H9 (cell line): ENCODE results near the gene CYB5R2. TPM values are rescaled to one million over a fixed set of nuclear protein-coding genes. Genes with fewer than 3 reads are reported as not detected.

Source experiments
- DNase-seq: peaks from one replicate; pipeline ENCODE4 v3.0.0-alpha.2; 2017
- H2AFZ ChIP-seq: one replicate; pipeline ENCODE4 v1.6.1; 2013; ENCODE audit warnings: mild to moderate bottlenecking, low read length, control low read depth, moderate library complexity
- H2AK5ac ChIP-seq: 2 replicates; pipeline ENCODE4 v1.6.1; 2013; ENCODE audit warnings: low read length, control low read depth, mixed read lengths; ENCODE audit not compliant: insufficient read length
- H2BK120ac ChIP-seq: one replicate; pipeline ENCODE4 v1.6.1; 2013; ENCODE audit warnings: low read depth, mild to moderate bottlenecking, low read length, control low read depth, inconsistent platforms; ENCODE audit not compliant: poor library complexity, severe bottlenecking
- H2BK12ac ChIP-seq: 2 replicates; pipeline ENCODE4 v1.6.1; 2013; ENCODE audit warnings: low read length, control low read depth, mixed read lengths, low read depth; ENCODE audit not compliant: insufficient read length
- H2BK15ac ChIP-seq: 2 replicates; pipeline ENCODE4 v1.6.1; 2013; ENCODE audit warnings: low read depth, low read length, control low read depth
- H2BK20ac ChIP-seq: one replicate; pipeline ENCODE4 v1.6.1; 2013; ENCODE audit warnings: low read depth, mild to moderate bottlenecking, low read length, control low read depth, inconsistent platforms; ENCODE audit not compliant: poor library complexity, severe bottlenecking
- H2BK5ac ChIP-seq: 2 replicates; pipeline ENCODE4 v1.6.1; 2013; ENCODE audit warnings: low read length, control low read depth, mixed read lengths; ENCODE audit not compliant: insufficient read length
- H3K14ac ChIP-seq: 2 replicates; pipeline ENCODE4 v1.6.1; 2013; ENCODE audit warnings: low read length, control low read depth; ENCODE audit not compliant: insufficient read depth
- H3K18ac ChIP-seq: 2 replicates; pipeline ENCODE4 v1.6.1; 2013; ENCODE audit warnings: low read depth, mild to moderate bottlenecking, mixed read lengths, low read length, control low read depth; ENCODE audit not compliant: insufficient read length
- H3K23ac ChIP-seq: 2 replicates; pipeline ENCODE4 v1.6.1; 2013; ENCODE audit warnings: low read length, control low read depth, mixed read lengths, low read depth; ENCODE audit not compliant: insufficient read length
- H3K23me2 ChIP-seq: 2 replicates; pipeline ENCODE4 v1.6.1; 2013; ENCODE audit warnings: low read depth, mild to moderate bottlenecking, mixed read lengths, low read length, control low read depth; ENCODE audit not compliant: insufficient read length, poor library complexity, severe bottlenecking
- H3K27ac ChIP-seq: 2 replicates; pipeline ENCODE4 v1.5.1; 2013; ENCODE audit warnings: low read length, control low read depth, mixed read lengths, low read depth; ENCODE audit not compliant: insufficient read length
- H3K27me3 ChIP-seq: 2 replicates; pipeline ENCODE4 v1.6.1; 2013; ENCODE audit warnings: low read length, control low read depth, inconsistent platforms; ENCODE audit not compliant: insufficient read depth
- H3K4ac ChIP-seq: 2 replicates; pipeline ENCODE4 v1.6.1; 2013; ENCODE audit warnings: low read depth, mild to moderate bottlenecking, control low read depth, inconsistent platforms, low read length, moderate library complexity
- H3K4me1 ChIP-seq: 2 replicates; pipeline ENCODE4 v1.6.1; 2013; ENCODE audit warnings: low read length, control low read depth, inconsistent platforms; ENCODE audit not compliant: insufficient read depth
- H3K4me2 ChIP-seq: 2 replicates; pipeline ENCODE4 v1.6.1; 2013; ENCODE audit warnings: low read length, control low read depth, mixed read lengths; ENCODE audit not compliant: insufficient read length, insufficient read depth
- H3K56ac ChIP-seq: 2 replicates; pipeline ENCODE4 v1.6.1; 2013; ENCODE audit warnings: low read depth, mild to moderate bottlenecking, mixed read lengths, low read length, control low read depth; ENCODE audit not compliant: insufficient read length
- H3K79me1 ChIP-seq: 2 replicates; pipeline ENCODE4 v1.6.1; 2013; ENCODE audit warnings: low read depth, mild to moderate bottlenecking, moderate library complexity, low read length, control low read depth, inconsistent platforms; ENCODE audit not compliant: insufficient read depth, poor library complexity, severe bottlenecking
- H3K79me2 ChIP-seq: 2 replicates; pipeline ENCODE4 v1.6.1; 2013; ENCODE audit warnings: low read length, control low read depth, inconsistent platforms; ENCODE audit not compliant: insufficient read depth
- H3K9ac ChIP-seq: 2 replicates; pipeline ENCODE4 v1.6.1; 2013; ENCODE audit warnings: low read length, control low read depth, mixed read lengths; ENCODE audit not compliant: insufficient read length; ENCODE audit errors: extremely low read depth
- H3K9me3 ChIP-seq: one replicate; pipeline ENCODE4 v1.6.1; 2013; ENCODE audit warnings: low read depth, low read length, inconsistent platforms; ENCODE audit not compliant: control insufficient read depth
- H3T11ph ChIP-seq: one replicate; pipeline ENCODE4 v1.6.1; 2013; ENCODE audit warnings: mild to moderate bottlenecking, low read length, control low read depth, inconsistent platforms
- H4K20me1 ChIP-seq: one replicate; pipeline ENCODE4 v1.6.1; 2013; ENCODE audit not compliant: control insufficient read depth, insufficient read length, insufficient read depth
- H4K5ac ChIP-seq: 2 replicates; pipeline ENCODE4 v1.6.1; 2013; ENCODE audit warnings: low read depth, mild to moderate bottlenecking, mixed read lengths, low read length, control low read depth; ENCODE audit not compliant: insufficient read length
- H4K8ac ChIP-seq: replicated peaks from 2 replicates; pipeline ENCODE4 v1.6.1; 2013; ENCODE audit warnings: low read length, control low read depth, mixed read lengths, low read depth; ENCODE audit not compliant: insufficient read length
- H4K91ac ChIP-seq: 2 replicates; pipeline ENCODE4 v1.6.1; 2013; ENCODE audit warnings: low read depth, mild to moderate bottlenecking, moderate library complexity, mixed read lengths, low read length, control low read depth; ENCODE audit not compliant: insufficient read length
- H3K27ac Mint-ChIP-seq, 3 experiments: 2 replicates in 2 of 3; 3 replicates in 1 of 3; pipeline ENCODE4 v1.8.0; 2020 to 2021; ENCODE audit warnings: mixed read lengths in 3 of 3, mild to moderate bottlenecking in 1 of 3, moderate library complexity in 1 of 3
- H3K27me3 Mint-ChIP-seq: 2 replicates; pipeline ENCODE4 v1.8.0; 2021; ENCODE audit warnings: low read depth, mild to moderate bottlenecking, moderate library complexity, mixed read lengths
- H3K36me3 Mint-ChIP-seq, 3 experiments: 2 replicates in 2 of 3; 3 replicates in 1 of 3; pipeline ENCODE4 v1.8.0; 2020 to 2021; ENCODE audit warnings: low read depth in 3 of 3, mixed read lengths in 3 of 3; ENCODE audit not compliant: insufficient read depth in 1 of 3
- H3K4me1 Mint-ChIP-seq, 2 experiments: 2 replicates each; pipeline ENCODE4 v1.8.0; 2020; ENCODE audit warnings: mixed read lengths in 2 of 2
- H3K4me3 Mint-ChIP-seq, 2 experiments: 2 replicates in 1 of 2; 3 replicates in 1 of 2; pipeline ENCODE4 v1.8.0; 2020 to 2021; ENCODE audit warnings: mild to moderate bottlenecking in 2 of 2, mixed read lengths in 2 of 2, moderate library complexity in 1 of 2
- H3K9me3 Mint-ChIP-seq, 2 experiments: 2 replicates in 1 of 2; 3 replicates in 1 of 2; pipeline ENCODE4 v1.8.0; 2020; ENCODE audit warnings: mild to moderate bottlenecking in 2 of 2, mixed read lengths in 2 of 2, moderate library complexity in 1 of 2
- WGBS: extraction: QIAGEN DNeasy Blood & Tissue Kit; methylation state at CpG from one replicate; pipeline ENCODE4 v1.1.7; 2013; ENCODE audit warnings: missing lambda C conversion rate, low lambda C conversion rate, mixed read lengths; ENCODE audit not compliant: insufficient read length; ENCODE audit errors: extremely low coverage; 5-methylcytosine and 5-hydroxymethylcytosine counted together
- total RNA-seq: library from RNA; stranded (reverse); gene quantifications from 2 replicates; pipeline ENCODE4 v1.2.1, GENCODE V29; 2021
- TF ChIP-seq, protein P1 (sequence below): fragments of 200-600 bp; sonication (generic); conservative IDR thresholded peaks from 3 replicates; pipeline ENCODE4 v1.8.0; 2021; ENCODE audit warnings: antibody characterized with exemption, mild to moderate bottlenecking

The CYB5R2 gene
- total RNA-seq, 1 experiment from 2014 or later, result 44.5 TPM

DNA sequence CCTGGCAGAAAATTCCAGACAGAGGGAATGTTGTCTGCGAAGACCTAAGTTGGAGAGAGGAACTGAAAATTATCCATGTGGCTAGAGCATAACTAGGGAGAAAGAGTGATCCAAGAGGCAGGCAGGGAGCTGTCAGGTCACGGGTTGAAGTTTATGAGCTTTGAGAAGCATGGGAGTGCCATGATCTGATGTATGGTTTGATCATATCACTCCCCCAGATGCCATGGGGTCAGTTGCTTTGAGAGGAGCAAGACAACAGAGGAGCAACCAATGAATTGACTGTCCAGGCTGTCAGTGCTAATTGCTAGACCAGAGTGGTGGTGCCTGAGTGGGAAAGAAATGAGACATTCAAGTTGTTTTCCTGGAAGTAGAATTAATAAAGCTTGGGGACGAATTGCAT is 54.0 kb downstream of the CYB5R2 start:
- H3K4me1 ChIP-seq, result peaks cover 10% of the 10 kb centered on the region; the same call in 1 of the 2 replicates
- H3K56ac ChIP-seq, result no peak overlapping the region
- H3K4me2 ChIP-seq, result no peak overlapping the region
- H4K5ac ChIP-seq, result no peak overlapping the region
- Mint-ChIP-seq H3K36me3 (peaks cover 0 to 2% (median 0%) of the 10 kb centered on the region in 3 experiments; a peak in 2 of 7 replicates), H3K4me3 (no peak overlapping the region), H3K9me3 (no peaks in the 10 kb centered on the region; a peak in 1 of 5 replicates), H3K27ac (no peak overlapping the region), H3K4me1 (peaks cover 21 to 29% of the 10 kb centered on the region in 2 experiments), H3K27me3 (no peaks in the 10 kb centered on the region; the same call in 1 of the 2 replicates)
- H3K23ac ChIP-seq, result no peak overlapping the region
- H2BK120ac ChIP-seq, result no peak overlapping the region
- no peaks in the 10 kb centered on the region for H4K20me1 ChIP-seq
- TF ChIP-seq, protein P1, sequence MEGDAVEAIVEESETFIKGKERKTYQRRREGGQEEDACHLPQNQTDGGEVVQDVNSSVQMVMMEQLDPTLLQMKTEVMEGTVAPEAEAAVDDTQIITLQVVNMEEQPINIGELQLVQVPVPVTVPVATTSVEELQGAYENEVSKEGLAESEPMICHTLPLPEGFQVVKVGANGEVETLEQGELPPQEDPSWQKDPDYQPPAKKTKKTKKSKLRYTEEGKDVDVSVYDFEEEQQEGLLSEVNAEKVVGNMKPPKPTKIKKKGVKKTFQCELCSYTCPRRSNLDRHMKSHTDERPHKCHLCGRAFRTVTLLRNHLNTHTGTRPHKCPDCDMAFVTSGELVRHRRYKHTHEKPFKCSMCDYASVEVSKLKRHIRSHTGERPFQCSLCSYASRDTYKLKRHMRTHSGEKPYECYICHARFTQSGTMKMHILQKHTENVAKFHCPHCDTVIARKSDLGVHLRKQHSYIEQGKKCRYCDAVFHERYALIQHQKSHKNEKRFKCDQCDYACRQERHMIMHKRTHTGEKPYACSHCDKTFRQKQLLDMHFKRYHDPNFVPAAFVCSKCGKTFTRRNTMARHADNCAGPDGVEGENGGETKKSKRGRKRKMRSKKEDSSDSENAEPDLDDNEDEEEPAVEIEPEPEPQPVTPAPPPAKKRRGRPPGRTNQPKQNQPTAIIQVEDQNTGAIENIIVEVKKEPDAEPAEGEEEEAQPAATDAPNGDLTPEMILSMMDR, result no peak
- H2BK5ac ChIP-seq, result no peak overlapping the region
- H3K9ac ChIP-seq, result no peak overlapping the region
- H2AK5ac ChIP-seq, result no peak overlapping the region
- H3T11ph ChIP-seq, result no peak overlapping the region
- H3K14ac ChIP-seq, result no peak overlapping the region
- no peaks in the 10 kb centered on the region for H3K23me2 ChIP-seq
- H3K9me3 ChIP-seq, result no peaks in the 10 kb centered on the region
- H2BK20ac ChIP-seq, result no peak overlapping the region
- no peak overlapping the region for H4K91ac ChIP-seq
- no peak for DNase-seq
- H4K8ac ChIP-seq, result no peak overlapping the region
- no peak overlapping the region for H2BK12ac ChIP-seq
- no peaks in the 10 kb centered on the region for H3K27me3 ChIP-seq
- H2AFZ ChIP-seq, result no peak overlapping the region
- no peaks in the 10 kb centered on the region for H3K79me1 ChIP-seq
- no peaks in the 10 kb centered on the region for H3K79me2 ChIP-seq
- no peak overlapping the region for H3K27ac ChIP-seq
- H2BK15ac ChIP-seq, result no peak overlapping the region
- H3K18ac ChIP-seq, result no peak overlapping the region
- no CpG with 5 or more reads among the region's 3 CpGs for WGBS
- H3K4ac ChIP-seq, result no peak overlapping the region
